ENCODE data around the gene PTTG1IP. TPM values are rescaled to one million over a fixed set of nuclear protein-coding genes. Genes with fewer than 3 reads are reported as not detected.

The PTTG1IP gene
- total RNA-seq, 2 donors from 2014 or later, result 301 to 351 TPM

GRCh38 chr21:44802396-44803153 lies 70.9 kb downstream of the PTTG1IP start:
- no peak for DNase-seq (ENCODE audit: low spot score)
- H3K27me3 ChIP-seq (replicated peaks; ENCODE audit: insufficient read depth), result no peaks in the 10 kb centered on the region
- no peak for TF ChIP-seq CTCF (IDR thresholded peaks at IDR 0.05)
- peak overlapping the region in 1 of 2 donors; percentile 73 for H3K27ac ChIP-seq
- no peak for ATAC-seq (ENCODE audit: insufficient number of reproducible peaks, low FRiP score, low read depth)
- peaks cover 16% of the 10 kb centered on the region for H3K36me3 ChIP-seq
- peaks cover 17 to 23% of the 10 kb centered on the region in 2 donors for H3K4me1 ChIP-seq (ENCODE audit: control insufficient read depth in 1 of 2, low read depth in 2 of 2)
- H3K4me3 ChIP-seq, result peak overlapping the region; percentile 85
- H3K9me3 ChIP-seq, result no peaks in the 10 kb centered on the region

GRCh38 chr21:44801468-44802395 lies 71.8 kb downstream of the PTTG1IP start, which contains the start of gene UBE2G2:
Gene UBE2G2, minus strand, starts transcription at chr21:44801820. Its CDS starts 72 bp downstream, at chr21:44801748.
- H3K27me3 ChIP-seq (replicated peaks; ENCODE audit: insufficient read depth), result no peaks in the 10 kb centered on the region
- TF ChIP-seq CTCF (IDR thresholded peaks at IDR 0.05), result no peak

GRCh38 chr21:44800971-44801467 lies 72.5 kb downstream of the PTTG1IP start:
- Histone ChIP-seq H3K4me1 (ENCODE audit: control insufficient read depth in 1 of 2, low read depth in 2 of 2) (peaks cover 17 to 23% of the 10 kb centered on the region in 2 donors), H3K4me3 (peak overlapping the region; percentile 85), H3K27ac (peak overlapping the region; percentile 45 to 73), H3K36me3 (peaks cover 3% of the 10 kb centered on the region), H3K27me3 (replicated peaks; ENCODE audit: insufficient read depth) (no peaks in the 10 kb centered on the region), H3K9me3 (no peaks in the 10 kb centered on the region)
- peak; percentile 22 for ATAC-seq (ENCODE audit: insufficient number of reproducible peaks, low FRiP score, low read depth)
- TF ChIP-seq CTCF (IDR thresholded peaks at IDR 0.05), result peak; percentile 13
- DNase-seq (ENCODE audit: low spot score), result no peak

More at GRCh38 chr21:44801468-44802395, 71.8 kb downstream of the PTTG1IP start, which contains the start of gene UBE2G2:
- Histone ChIP-seq H3K4me3 (peak within 1 kb of the TSS; percentile 85), H3K4me1 (ENCODE audit: control insufficient read depth in 1 of 2, low read depth in 2 of 2) (peaks cover 17 to 23% of the 10 kb centered on the region in 2 donors), H3K27ac (peak within 1 kb of the TSS; percentile 45 to 73), H3K9me3 (no peaks in the 10 kb centered on the region), H3K36me3 (peaks cover 9% of the 10 kb centered on the region)
- no peak for DNase-seq (ENCODE audit: low spot score)
- ATAC-seq (ENCODE audit: insufficient number of reproducible peaks, low FRiP score, low read depth), result peak; percentile 68

- no peak for ATAC-seq (ENCODE audit: insufficient number of reproducible peaks, low FRiP score, low read depth)
- H3K4me3 ChIP-seq, result peak overlapping the region; percentile 85
- H3K4me1 ChIP-seq (ENCODE audit: control insufficient read depth in 1 of 2, low read depth in 2 of 2), result peaks cover 17 to 23% of the 10 kb centered on the region in 2 donors
- no peak for TF ChIP-seq CTCF (IDR thresholded peaks at IDR 0.05)
- no peak for DNase-seq (ENCODE audit: low spot score)
- no peak overlapping the region for H3K27ac ChIP-seq
- H3K27me3 ChIP-seq (replicated peaks; ENCODE audit: insufficient read depth), result no peaks in the 10 kb centered on the region
- peaks cover 3% of the 10 kb centered on the region for H3K36me3 ChIP-seq
- no peaks in the 10 kb centered on the region for H3K9me3 ChIP-seq
These were observed 73.4 kb downstream of the PTTG1IP start for GRCh38 chr21:44800103-44800502.
